Astrocyte (in vitro differentiated cells and primary cell): ENCODE data around the gene RHCG.

ENCODE experiments used
- EZH2 ChIP-seq: IDR thresholded peaks from 2 replicates; pipeline ENCODE4 v1.6.1; 2012; ENCODE audit warnings: mild to moderate bottlenecking, low read length, inconsistent platforms; ENCODE audit not compliant: insufficient read depth
- TF ChIP-seq, protein P1 (sequence below): IDR thresholded peaks from 2 replicates; pipeline ENCODE4 v1.5.1; 2011; ENCODE audit warnings: low read depth, mild to moderate bottlenecking, inconsistent platforms, low read length, moderate library complexity; ENCODE audit not compliant: insufficient read depth

DNA sequence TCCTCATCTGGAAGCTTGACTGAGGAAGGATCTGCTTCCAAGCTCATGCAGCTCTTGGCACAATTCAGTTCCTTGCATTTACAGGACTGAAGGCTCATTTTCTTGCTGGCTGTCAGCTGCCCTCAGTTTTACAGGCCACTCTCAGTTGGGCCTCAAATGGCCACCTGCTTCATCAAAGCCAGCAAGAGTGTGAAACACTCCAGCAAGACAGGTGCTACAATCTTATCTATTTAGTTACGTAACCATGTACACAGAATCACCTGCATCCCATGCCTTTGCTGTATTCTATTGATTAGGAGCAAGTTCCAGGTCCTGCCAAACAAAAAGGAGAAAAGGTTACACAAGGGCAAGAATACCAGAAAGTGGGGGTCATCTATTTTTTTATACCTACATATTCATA is 40.8 kb downstream of the RHCG start:
- TF ChIP-seq, protein P1, sequence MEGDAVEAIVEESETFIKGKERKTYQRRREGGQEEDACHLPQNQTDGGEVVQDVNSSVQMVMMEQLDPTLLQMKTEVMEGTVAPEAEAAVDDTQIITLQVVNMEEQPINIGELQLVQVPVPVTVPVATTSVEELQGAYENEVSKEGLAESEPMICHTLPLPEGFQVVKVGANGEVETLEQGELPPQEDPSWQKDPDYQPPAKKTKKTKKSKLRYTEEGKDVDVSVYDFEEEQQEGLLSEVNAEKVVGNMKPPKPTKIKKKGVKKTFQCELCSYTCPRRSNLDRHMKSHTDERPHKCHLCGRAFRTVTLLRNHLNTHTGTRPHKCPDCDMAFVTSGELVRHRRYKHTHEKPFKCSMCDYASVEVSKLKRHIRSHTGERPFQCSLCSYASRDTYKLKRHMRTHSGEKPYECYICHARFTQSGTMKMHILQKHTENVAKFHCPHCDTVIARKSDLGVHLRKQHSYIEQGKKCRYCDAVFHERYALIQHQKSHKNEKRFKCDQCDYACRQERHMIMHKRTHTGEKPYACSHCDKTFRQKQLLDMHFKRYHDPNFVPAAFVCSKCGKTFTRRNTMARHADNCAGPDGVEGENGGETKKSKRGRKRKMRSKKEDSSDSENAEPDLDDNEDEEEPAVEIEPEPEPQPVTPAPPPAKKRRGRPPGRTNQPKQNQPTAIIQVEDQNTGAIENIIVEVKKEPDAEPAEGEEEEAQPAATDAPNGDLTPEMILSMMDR = no peak
- TF ChIP-seq EZH2 = no peak
